Adrenal gland (tissue), 12 donors: Measurements from ENCODE around the gene TLCD5. TPM values are rescaled to one million over a fixed set of nuclear protein-coding genes. Genes with fewer than 3 reads are reported as not detected.

Experiments used
- DNase-seq, 7 donors: peaks; one replicate each; pipeline ENCODE4 v3.0.0-alpha.2; 2019 to 2020
- H3K27ac ChIP-seq, 5 donors: fragments of 200-600 bp; sonication (generic) in 4 of 5; 1 replicate in 3 of 5; 2 replicates in 2 of 5; pipeline versions ENCODE4 v1.5.1 to v1.8.0; 2016 to 2020; ENCODE audit warnings: mild to moderate bottlenecking in 1 of 5
- H3K27me3 ChIP-seq: fragments of 200-600 bp; 2 replicates; pipeline ENCODE4 v1.8.0; 2021
- H3K36me3 ChIP-seq, 2 donors: fragments of 200-600 bp; replicated peaks in 1 of 2; 1 replicate in 1 of 2; 2 replicates in 1 of 2; pipeline versions ENCODE4 v1.5.1 to v1.8.0; 2018 to 2022
- H3K4me1 ChIP-seq, 2 donors: fragments of 200-600 bp; replicated peaks in 1 of 2; 1 replicate in 1 of 2; 2 replicates in 1 of 2; pipeline versions ENCODE4 v1.5.1 to v1.8.0; 2018 to 2021
- H3K4me3 ChIP-seq, 4 donors: fragments of 200-600 bp; sonication (generic) in 3 of 4; one replicate each; pipeline ENCODE4 v1.5.1; 2016 to 2018
- H3K9me3 ChIP-seq, 3 donors: fragments of 200-600 bp; sonication (generic) in 1 of 3; replicated peaks in 1 of 3; 1 replicate in 2 of 3; 2 replicates in 1 of 3; pipeline versions ENCODE4 v1.5.1 to v1.8.0; 2016 to 2021
- CTCF ChIP-seq, 6 experiments: fragments of 450-650 bp in 4 of 6; fragments of 200-600 bp in 2 of 6; sonication (generic) in 1 of 6; IDR thresholded peaks; 1 replicate in 5 of 6; 2 replicates in 1 of 6; pipeline versions ENCODE4 v1.5.1 to v1.8.0; 2016 to 2021; ENCODE audit warnings: antibody characterized with exemption in 6 of 6, mild to moderate bottlenecking in 2 of 6, moderate library complexity in 1 of 6
- POLR2A ChIP-seq, 2 donors: fragments of 450-650 bp; IDR thresholded peaks; one replicate each; pipeline ENCODE4 v1.6.1; 2017; ENCODE audit warnings: antibody characterized with exemption in 2 of 2, mild to moderate bottlenecking in 2 of 2, moderate library complexity in 1 of 2
- WGBS, 4 donors: extraction: QIAGEN DNeasy Blood & Tissue Kit in 2 of 4; methylation state at CpG; one replicate each; pipeline versions ENCODE4 v1.1.5 to v1.1.7; 2013 to 2017; 5-methylcytosine and 5-hydroxymethylcytosine counted together
- intact Hi-C, 2 donors: fragments of 100-400 bp; cut with DNase I; formaldehyde crosslinking; loops; one replicate each; pipeline versions ENCODE4 v1.14.1 to v1.15.0; 2022 to 2023
- polyA plus RNA-seq, 3 donors: library from polyadenylated mRNA; stranded (reverse); fragments of 200-250 nt in 2 of 3; fragments of 350-450 nt in 1 of 3; fragmentation: Illumina TruSeq in 1 of 3; extraction: RNeasy Lipid Tissue Mini Kit (QIAGEN cat#74804) in 1 of 3; gene quantifications; one replicate each; pipeline ENCODE4 v1.2.3, GENCODE V29; 2013 to 2014
- total RNA-seq, 9 donors: library from RNA; depleted of rRNA in 4 of 9; stranded (reverse); fragments of >200 nt in 4 of 9; fragments of 120-200 nt in 1 of 9; fragmentation: NEBNext Ultra II Directional in 1 of 9; extraction: Animal tissue kit (Norgen Biotek cat#: 25700) in 1 of 9; gene quantifications; one replicate each; pipeline versions ENCODE4 v1.1.0 to v1.2.4, GENCODE V29; 2013 to 2023
- donor health status: healthy with polysubstance abuse.
- donor health status: Bipolar disorder and iron deficiency.
- donor health status: DM: yes; HTN: yes; CAD: no.
- donor health status: DM: no; HTN: no; CAD: no.
- donor health status: DM: no; HTN: no; CAD: no.
- donor health status: DM: yes; HTN: yes; CAD: no.

TLCD5 gene
- total and polyA plus RNA-seq, 12 donors = 5.8 to 36.9 (median 13.5) TPM

- Histone ChIP-seq H3K27ac (peak overlapping the region; percentile 73 to 99 (median 93)), H3K4me3 (peak overlapping the region in 1 of 4 donors; percentile 75), H3K27me3 (no peaks in the 10 kb centered on the region), H3K36me3 (peaks cover 0 to 12% of the 10 kb centered on the region in 2 donors), H3K9me3 (no peaks in the 10 kb centered on the region), H3K4me1 (peaks cover 23 to 45% of the 10 kb centered on the region in 2 donors)
- DNase-seq = peak in 1 of 7 donors; percentile 31
- TF ChIP-seq POLR2A (IDR thresholded peaks at IDR 0.05) (peak in 1 of 2 donors; percentile 51), CTCF (IDR thresholded peaks at IDR 0.05) (no peak)
- intact Hi-C loops = no loop called here
- 17 to 35% (median 22%) methylated on average over 3 of the region's 3 CpGs for WGBS, 4 donors
Observed at GRCh38 chr11:120326228-120326627, 1.1 kb downstream of the TLCD5 start.

- WGBS, 4 donors = 21 to 28% (median 26%) methylated on average over 4 of the region's 4 CpGs
- no peaks in the 10 kb centered on the region for H3K27me3 ChIP-seq
- peak overlapping the region in 1 of 4 donors; percentile 75 for H3K4me3 ChIP-seq
- no peak for DNase-seq
- peaks cover 29 to 51% of the 10 kb centered on the region in 2 donors for H3K4me1 ChIP-seq
- TF ChIP-seq POLR2A (IDR thresholded peaks at IDR 0.05) (no peak), CTCF (IDR thresholded peaks at IDR 0.05) (no peak)
- intact Hi-C loops = no loop called here
- peak overlapping the region; percentile 73 to 99 (median 93) for H3K27ac ChIP-seq
- H3K9me3 ChIP-seq = no peaks in the 10 kb centered on the region
- peaks cover 0 to 12% of the 10 kb centered on the region in 2 donors for H3K36me3 ChIP-seq
Observed at GRCh38 chr11:120326845-120327281, 1.8 kb downstream of the TLCD5 start.

- intact Hi-C loops = no loop called here
- H3K27ac ChIP-seq = peak overlapping the region; percentile 73 to 99 (median 93)
- TF ChIP-seq POLR2A (IDR thresholded peaks at IDR 0.05) = no peak
- no peak for TF ChIP-seq CTCF (IDR thresholded peaks at IDR 0.05)
Observed at GRCh38 chr11:120327311-120327710, 2.2 kb downstream of the TLCD5 start.

GRCh38 chr11:120329556-120329955, 4.5 kb downstream of the TLCD5 start:
- peaks cover 36 to 74% of the 10 kb centered on the region in 2 donors for H3K4me1 ChIP-seq
- intact Hi-C loops = no loop called here
- H3K4me3 ChIP-seq = no peak overlapping the region
- 68 to 79% (median 77%) methylated on average over 3 of the region's 3 CpGs for WGBS, 4 donors
- H3K9me3 ChIP-seq = no peaks in the 10 kb centered on the region
- TF ChIP-seq CTCF (IDR thresholded peaks at IDR 0.05) (no peak), POLR2A (IDR thresholded peaks at IDR 0.05) (no peak)
- H3K36me3 ChIP-seq = peaks cover 0 to 12% of the 10 kb centered on the region in 2 donors
- DNase-seq = no peak
- H3K27me3 ChIP-seq = no peaks in the 10 kb centered on the region
- H3K27ac ChIP-seq = peak overlapping the region in 1 of 5 donors; percentile 84

More at GRCh38 chr11:120327311-120327710, 2.2 kb downstream of the TLCD5 start:
- H3K9me3 ChIP-seq = no peaks in the 10 kb centered on the region
- H3K27me3 ChIP-seq = no peaks in the 10 kb centered on the region
- H3K4me3 ChIP-seq = peak overlapping the region in 1 of 4 donors; percentile 75
- 78 to 91% (median 85%) methylated on average over 4 of the region's 4 CpGs for WGBS, 4 donors
- H3K36me3 ChIP-seq = peaks cover 0 to 12% of the 10 kb centered on the region in 2 donors
- H3K4me1 ChIP-seq = peaks cover 34 to 56% of the 10 kb centered on the region in 2 donors
- DNase-seq = no peak
